HCT116 (cell line): ENCODE measurements around the gene ITGAD. TPM values are rescaled to one million over a fixed set of nuclear protein-coding genes. Genes with fewer than 3 reads are reported as not detected.

Source experiments
- ATAC-seq: fragments of 200-7000 bp; cut with Tn5 transposase; 2 replicates; pipeline ENCODE4 v1.9.1; 2020; ENCODE audit warnings: mild to moderate bottlenecking, moderate library complexity
- BruUV-seq: library from RNA; stranded (reverse); fragments of 400-500 nt; replicated peaks from 2 replicates; lab custom pipeline; 2021; lab: Mats Ljungman, UMichigan
- CTCF ChIA-PET: fragments of 300-600 bp; sonication (Branson Sonifier 250); formaldehyde crosslinking; loops from one replicate; lab custom pipeline; 2021; ENCODE audit warnings: antibody characterized with exemption; lab: Charles Lee
- POLR2A ChIA-PET: fragments of 300-600, 350-600 bp; sonication (Branson Sonifier 250); formaldehyde crosslinking; loops from one replicate; lab custom pipeline; 2021; ENCODE audit warnings: antibody characterized with exemption; lab: Charles Lee
- RAD21 ChIA-PET, 2 experiments: fragments of 300-600 bp; sonication (Branson Sonifier 250); formaldehyde crosslinking; loops; one replicate each; lab custom pipeline; 2023; ENCODE audit warnings: low total read pairs in 2 of 2; ENCODE audit not compliant: uncharacterized antibody in 2 of 2, unreplicated experiment in 2 of 2, low non-redundant PET in 1 of 2; lab: Charles Lee
- DNase-seq: peaks from one replicate; pipeline ENCODE4 v3.0.0-alpha.2; 2010; ENCODE audit warnings: low read depth, low spot score
- H2AFZ ChIP-seq: fragments of 200-600 bp; shearing (Covaris generic), sonication (generic); 2 replicates; pipeline ENCODE4 v1.6.1; 2017; ENCODE audit warnings: low read depth, mixed run types, mixed read lengths, antibody characterized with exemption, low read length; ENCODE audit not compliant: poor library complexity, severe bottlenecking
- H3K27ac ChIP-seq: 2 replicates; pipeline ENCODE4 v1.5.1; 2012; ENCODE audit warnings: low read depth, low read length
- H3K27me3 ChIP-seq: fragments of 200-600 bp; sonication (generic); 2 replicates; pipeline ENCODE4 v1.6.1; 2016; ENCODE audit warnings: mixed run types, low read length, mixed read lengths; ENCODE audit not compliant: insufficient read depth
- H3K36me3 ChIP-seq, 2 experiments: fragments of 200-500 bp in 1 of 2; fragments of 200-600 bp in 1 of 2; sonication (Bioruptor generic) in 1 of 2; sonication (generic) in 1 of 2; 2 replicates each; pipeline versions ENCODE4 v1.5.1 to v1.6.1; 2014 to 2016; ENCODE audit warnings: low read length in 2 of 2, inconsistent platforms in 1 of 2, mixed read lengths in 1 of 2, mixed run types in 1 of 2; ENCODE audit not compliant: insufficient read depth in 2 of 2, control insufficient read depth in 1 of 2
- H3K4me1 ChIP-seq, 2 experiments: fragments of 200-600 bp in 1 of 2; sonication (generic) in 1 of 2; 2 replicates each; pipeline versions ENCODE4 v1.5.1 to v1.6.1; 2012 to 2017; ENCODE audit warnings: low read length in 2 of 2, inconsistent platforms in 1 of 2, mild to moderate bottlenecking in 1 of 2, mixed read lengths in 1 of 2, mixed run types in 1 of 2, moderate library complexity in 1 of 2; ENCODE audit not compliant: insufficient read depth in 2 of 2, control insufficient read depth in 1 of 2
- H3K4me2 ChIP-seq: fragments of 200-600 bp; sonication (generic); 2 replicates; pipeline ENCODE4 v1.6.1; 2017; ENCODE audit warnings: mixed run types, low read length, mixed read lengths
- H3K4me3 ChIP-seq, 2 experiments: fragments of 200-600 bp in 1 of 2; sonication (generic) in 1 of 2; replicated peaks in 1 of 2; 2 replicates each; pipeline ENCODE4 v1.5.1; 2011 to 2016; ENCODE audit warnings: low read length in 2 of 2, control low read depth in 1 of 2, low read depth in 1 of 2, mild to moderate bottlenecking in 1 of 2, mixed read lengths in 1 of 2, mixed run types in 1 of 2
- H3K79me2 ChIP-seq: fragments of 200-600 bp; sonication (generic); 2 replicates; pipeline ENCODE4 v1.6.1; 2017; ENCODE audit warnings: mild to moderate bottlenecking, mixed run types, low read length, moderate library complexity, mixed read lengths; ENCODE audit not compliant: insufficient read depth
- H3K9ac ChIP-seq: fragments of 200-600 bp; sonication (generic); 2 replicates; pipeline ENCODE4 v1.6.1; 2016; ENCODE audit warnings: low read length, mixed read lengths
- H3K9me2 ChIP-seq: fragments of 200-600 bp; sonication (generic), shearing (Covaris generic); 2 replicates; pipeline ENCODE4 v1.6.1; 2017; ENCODE audit warnings: mixed run types, mild to moderate bottlenecking, moderate library complexity; ENCODE audit not compliant: insufficient read depth
- H3K9me3 ChIP-seq, 2 experiments: fragments of 200-500 bp in 1 of 2; fragments of 200-600 bp in 1 of 2; sonication (Bioruptor generic) in 1 of 2; sonication (generic) in 1 of 2; 2 replicates each; pipeline ENCODE4 v1.6.1; 2014 to 2017; ENCODE audit warnings: low read length in 2 of 2, mixed read lengths in 2 of 2, inconsistent platforms in 1 of 2, low read depth in 1 of 2, mild to moderate bottlenecking in 1 of 2, mixed run types in 1 of 2, moderate library complexity in 1 of 2; ENCODE audit not compliant: control insufficient read depth in 1 of 2, insufficient read depth in 1 of 2
- H4K20me1 ChIP-seq: fragments of 200-600 bp; sonication (generic), shearing (Covaris generic); 2 replicates; pipeline ENCODE4 v1.6.1; 2017; ENCODE audit warnings: mixed run types, mild to moderate bottlenecking, moderate library complexity; ENCODE audit not compliant: insufficient read depth
- ATF3 ChIP-seq: IDR thresholded peaks from 2 replicates; pipeline ENCODE4 v1.6.1; 2012
- CBX3 ChIP-seq: IDR thresholded peaks from 2 replicates; pipeline ENCODE4 v1.6.1; 2012; ENCODE audit warnings: low read depth
- CEBPB ChIP-seq: IDR thresholded peaks from 2 replicates; pipeline ENCODE4 v1.6.1; 2012; ENCODE audit warnings: low read depth
- CTCF ChIP-seq, 3 experiments: fragments of 200-600 bp in 1 of 3; sonication (generic) in 1 of 3; IDR thresholded peaks in 2 of 3; conservative IDR thresholded peaks in 1 of 3; 2 replicates each; pipeline ENCODE4 v1.5.1; 2012 to 2017; ENCODE audit warnings: low read depth in 2 of 3, low read length in 2 of 3, antibody characterized with exemption in 1 of 3, borderline replicate concordance in 1 of 3, control low read depth in 1 of 3, mild to moderate bottlenecking in 1 of 3, mixed read lengths in 1 of 3, mixed run types in 1 of 3, moderate library complexity in 1 of 3; ENCODE audit not compliant: insufficient read depth in 1 of 3
- EGR1 ChIP-seq: IDR thresholded peaks from 2 replicates; pipeline ENCODE4 v1.6.1; 2012; ENCODE audit warnings: low read depth
- ELF1 ChIP-seq: IDR thresholded peaks from 2 replicates; pipeline ENCODE4 v1.6.1; 2012; ENCODE audit warnings: low read depth, borderline replicate concordance
- EZH2 ChIP-seq: fragments of 200-600 bp; sonication (generic); IDR thresholded peaks from 2 replicates; pipeline ENCODE4 v1.6.1; 2017; ENCODE audit warnings: antibody characterized with exemption, mixed run types
- EZH2phosphoT487 ChIP-seq: fragments of 200-600 bp; IDR thresholded peaks from 2 replicates; pipeline ENCODE4 v1.6.1; 2018; ENCODE audit warnings: antibody characterized with exemption, borderline replicate concordance
- FOSL1 ChIP-seq: IDR thresholded peaks from 2 replicates; pipeline ENCODE4 v1.6.1; 2012; ENCODE audit warnings: low read depth
- JUND ChIP-seq: IDR thresholded peaks from 2 replicates; pipeline ENCODE4 v1.6.1; 2012
- MAX ChIP-seq: IDR thresholded peaks from 2 replicates; pipeline ENCODE4 v1.6.1; 2012
- POLR2A ChIP-seq: IDR thresholded peaks from 2 replicates; pipeline ENCODE4 v1.7.0; 2011; ENCODE audit warnings: borderline replicate concordance; ENCODE audit not compliant: insufficient read depth, insufficient read length; ENCODE audit errors: extremely low read depth
- POLR2AphosphoS5 ChIP-seq: IDR thresholded peaks from 2 replicates; pipeline ENCODE4 v1.6.1; 2011; ENCODE audit warnings: mild to moderate bottlenecking, low read depth, low read length, moderate library complexity
- RAD21 ChIP-seq: IDR thresholded peaks from 2 replicates; pipeline ENCODE4 v1.6.1; 2012; ENCODE audit warnings: low read depth, mild to moderate bottlenecking
- REST ChIP-seq: IDR thresholded peaks from 2 replicates; pipeline ENCODE4 v1.6.1; 2012; ENCODE audit warnings: low read depth
- SP1 ChIP-seq: IDR thresholded peaks from 2 replicates; pipeline ENCODE4 v1.6.1; 2012; ENCODE audit warnings: low read depth
- SRF ChIP-seq: IDR thresholded peaks from 2 replicates; pipeline ENCODE4 v1.6.1; 2012; ENCODE audit warnings: low read depth
- YY1 ChIP-seq: IDR thresholded peaks from 2 replicates; pipeline ENCODE4 v1.6.1; 2011; ENCODE audit warnings: low read length, low read depth, moderate library complexity, mild to moderate bottlenecking; ENCODE audit not compliant: insufficient replicate concordance; ENCODE audit errors: extremely low read depth
- ZBTB33 ChIP-seq: IDR thresholded peaks from 2 replicates; pipeline ENCODE4 v1.6.1; 2011; ENCODE audit warnings: mild to moderate bottlenecking, low read length, moderate library complexity; ENCODE audit not compliant: insufficient replicate concordance; ENCODE audit errors: extremely low read depth
- ZFX ChIP-seq: fragments of 450-650 bp; IDR thresholded peaks from 2 replicates; pipeline ENCODE4 v1.6.1; 2017
- intact Hi-C: fragments of 100-400 bp; cut with micrococcal nuclease; formaldehyde crosslinking; loops from 2 replicates; pipeline ENCODE4 v1.10.0; 2022
- total RNA-seq: library from RNA; stranded (reverse); gene quantifications from one replicate; pipeline ENCODE4 v1.2.1, GENCODE V29; 2021; ENCODE audit not compliant: unreplicated experiment

ITGAD gene
- total RNA-seq, 1 experiment from 2014 or later: 0.12 TPM

- BruUV-seq: no TSS peak
- POLR2A ChIA-PET: no interaction called here
- H3K9ac ChIP-seq: no peak overlapping the region
- H4K20me1 ChIP-seq: no peaks in the 10 kb centered on the region
- CTCF ChIA-PET: no interaction called here
- DNase-seq: no peak
- no peak overlapping the region for H3K4me3 ChIP-seq
- no peaks in the 10 kb centered on the region for H3K79me2 ChIP-seq
- H3K4me2 ChIP-seq: no peak overlapping the region
- TF ChIP-seq POLR2A (no peak), ZBTB33 (no peak), CTCF (IDR thresholded peaks at IDR 0.05 in 2 of 3, conservative IDR thresholded peaks at IDR 0.05 in 1 of 3; ENCODE audit: borderline replicate concordance in 1 of 3, insufficient read depth in 1 of 3, low read depth in 2 of 3, low read length in 2 of 3) (no peak), SP1 (no peak), EZH2 (no peak), ZFX (no peak), ELF1 (no peak), FOSL1 (no peak), MAX (no peak), POLR2AphosphoS5 (no peak), SRF (no peak), CEBPB (no peak), EZH2phosphoT487 (no peak), YY1 (no peak), RAD21 (no peak), ATF3 (no peak), REST (no peak), CBX3 (no peak), JUND (no peak), EGR1 (no peak)
- TF ChIP-seq, all 23 proteins: peak for 0
- peaks cover 23 to 33% of the 10 kb centered on the region in 2 experiments for H3K4me1 ChIP-seq
- intact Hi-C loops: no loop called here
- H2AFZ ChIP-seq: no peak overlapping the region
- H3K9me3 ChIP-seq: no peaks in the 10 kb centered on the region
- RAD21 ChIA-PET: no interaction called here
- H3K27me3 ChIP-seq: no peaks in the 10 kb centered on the region
- ATAC-seq: no peak
- H3K36me3 ChIP-seq: no peaks in the 10 kb centered on the region
- no peak overlapping the region for H3K27ac ChIP-seq
- no peaks in the 10 kb centered on the region for H3K9me2 ChIP-seq
Measured at GRCh38 chr16:31388535-31388934, 4.6 kb upstream of the ITGAD start.
